ENCODE measurements around the gene TRABD2A.
A peak's percentile ranks its signal among the peaks of the same experiment; 100 is the strongest.

The TRABD2A gene

DNA sequence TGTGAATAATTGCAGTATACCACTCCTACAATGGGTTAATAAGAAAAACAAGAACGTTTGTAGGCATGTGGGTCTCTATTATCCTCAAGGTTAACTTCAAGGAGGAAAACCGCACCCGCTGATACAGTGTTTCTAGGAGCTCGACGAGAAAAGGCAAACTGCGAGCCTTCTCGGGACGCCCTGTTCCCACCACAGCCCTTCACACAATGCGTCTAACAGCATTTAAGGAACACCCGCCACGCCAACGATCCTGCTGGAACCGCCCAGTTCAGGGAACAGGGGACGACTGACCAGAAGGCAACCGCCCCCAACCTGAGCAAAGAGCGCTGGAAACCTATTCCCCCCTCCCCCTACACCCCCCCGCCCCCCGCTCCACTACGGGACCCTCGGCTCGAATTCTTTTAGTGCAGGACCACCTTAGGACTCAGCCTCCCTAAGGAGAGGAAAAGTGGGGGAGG is 23.9 kb upstream of the TRABD2A start:
- DNase-seq, result peak; percentile 25 to 69 (median 52)

DNA sequence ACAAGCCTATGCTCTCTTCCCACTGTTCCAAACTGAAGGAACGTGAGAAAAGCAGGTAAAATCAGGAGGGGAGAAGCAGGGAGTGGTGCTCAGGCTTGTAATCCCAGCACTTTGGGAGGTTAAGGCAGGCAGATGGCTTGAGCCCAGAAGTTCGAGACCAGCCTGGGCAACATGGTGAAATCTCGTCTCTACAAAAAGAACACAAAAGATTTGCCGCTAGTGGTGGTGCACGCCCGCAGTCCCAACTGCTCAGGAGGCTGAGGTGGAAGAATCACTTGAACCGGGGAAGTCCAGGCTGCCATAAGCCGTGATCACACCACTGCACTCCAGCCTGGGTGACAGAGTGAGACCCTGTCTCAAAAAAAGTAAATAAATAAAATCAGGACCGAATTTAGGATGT is 23.3 kb upstream of the TRABD2A start:
- peak in 1 of 6 experiments; percentile 23 for DNase-seq

DNA sequence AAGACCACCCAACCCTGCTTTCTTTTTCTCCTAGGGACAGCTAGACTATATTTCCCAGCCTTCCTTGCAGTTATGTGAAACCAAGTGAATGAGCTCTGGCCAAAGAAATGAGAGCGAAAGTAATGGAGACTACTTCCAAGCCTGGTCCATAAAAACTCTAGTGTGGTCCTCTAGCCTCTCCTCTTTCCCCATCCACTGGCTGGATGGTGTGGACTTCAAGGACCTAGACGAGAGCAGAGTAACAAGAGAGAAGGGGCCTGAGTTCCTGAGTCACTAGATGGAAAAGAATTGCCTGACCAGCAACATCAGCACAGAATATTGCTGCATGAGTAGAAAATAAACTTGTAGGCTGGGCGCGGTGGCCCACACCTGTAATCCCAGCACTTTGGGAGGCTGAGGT is 21.6 kb upstream of the TRABD2A start:
- DNase-seq, result no peak

DNA sequence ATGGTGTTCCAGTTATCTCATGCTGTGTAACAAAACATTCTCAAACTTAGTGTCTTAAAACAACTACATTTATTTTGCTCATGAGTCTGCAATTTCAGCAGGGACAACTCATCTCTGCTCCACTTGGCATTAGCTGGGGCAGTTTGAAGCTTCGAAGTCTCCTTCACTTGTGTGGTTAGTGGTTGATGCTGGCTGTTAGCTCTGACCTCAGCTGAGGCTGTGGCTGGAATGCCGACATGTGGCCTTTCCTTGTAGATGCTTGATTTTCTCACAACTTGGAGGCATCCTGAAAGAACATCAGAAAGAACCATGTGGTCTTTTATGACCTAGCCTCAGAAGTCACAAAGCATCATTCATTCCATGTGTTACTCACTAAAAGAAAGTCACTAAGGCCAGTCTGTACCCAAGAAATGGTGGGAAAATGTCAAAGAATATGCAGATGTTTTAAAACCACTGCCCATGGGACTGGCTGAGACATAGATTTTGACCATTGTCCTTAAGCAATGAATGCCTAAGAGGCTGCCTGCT is 20.8 kb upstream of the TRABD2A start:
- no peak for DNase-seq

DNA sequence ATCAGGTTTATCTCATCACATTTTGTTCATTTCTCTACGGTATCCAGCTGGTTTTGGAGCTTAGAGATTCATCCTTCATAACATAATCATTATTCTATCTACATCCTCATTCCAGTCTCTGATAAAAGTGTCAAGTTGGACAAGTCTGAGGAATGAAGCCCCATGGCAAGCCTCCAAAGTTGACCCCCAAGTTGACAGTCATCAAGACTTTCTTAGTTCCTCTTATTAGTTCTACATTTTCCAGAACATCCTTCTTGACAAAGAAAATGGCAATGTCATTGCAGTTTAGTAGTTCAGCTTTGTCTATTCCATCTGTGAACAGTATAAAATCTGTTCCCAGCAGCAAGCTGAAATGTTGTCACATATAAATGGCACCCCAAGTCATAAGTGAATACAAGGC is 20.1 kb upstream of the TRABD2A start:
- no peak for DNase-seq

DNA sequence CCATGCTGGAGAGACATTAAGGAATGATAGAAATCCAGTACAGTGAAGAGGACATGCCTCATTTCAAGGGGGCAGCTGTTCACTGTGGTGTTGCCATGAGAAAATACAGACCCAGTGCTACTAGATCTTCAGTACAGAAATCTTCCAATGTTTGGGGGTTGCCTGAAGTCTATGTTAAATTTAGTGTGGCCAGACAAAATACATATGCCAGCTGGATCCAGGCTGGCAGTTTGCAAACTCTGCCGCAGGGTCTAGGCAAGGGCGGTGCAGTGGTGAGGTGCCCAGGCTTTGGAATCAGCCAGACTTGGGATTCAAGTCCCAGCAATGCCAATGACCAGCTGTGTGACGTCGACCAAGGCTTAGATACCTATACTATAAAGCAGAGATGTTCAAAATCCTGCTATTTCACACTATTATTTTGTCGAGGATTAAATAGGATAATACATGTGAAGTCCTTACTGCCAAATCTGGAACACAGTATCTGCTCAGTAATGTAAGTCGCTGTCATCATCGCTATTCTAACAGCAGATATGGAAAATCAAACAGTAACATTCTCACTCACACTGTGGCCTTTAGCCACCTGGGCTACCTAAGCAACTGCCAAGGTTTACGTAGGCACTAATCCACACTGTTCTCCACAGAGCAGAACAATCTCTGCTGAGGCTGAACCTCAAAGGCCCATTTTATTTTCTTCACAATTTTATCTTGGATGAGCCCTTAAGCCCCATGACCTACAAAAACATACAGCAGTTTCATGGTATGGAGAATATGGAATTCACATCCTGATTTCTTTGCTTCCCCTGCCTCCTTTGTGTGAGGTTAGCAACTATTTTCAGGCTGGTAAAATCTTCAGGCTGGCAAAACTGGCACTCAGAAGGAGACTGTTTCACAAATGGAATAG is 18.7 kb upstream of the TRABD2A start:
- no peak for DNase-seq

DNA sequence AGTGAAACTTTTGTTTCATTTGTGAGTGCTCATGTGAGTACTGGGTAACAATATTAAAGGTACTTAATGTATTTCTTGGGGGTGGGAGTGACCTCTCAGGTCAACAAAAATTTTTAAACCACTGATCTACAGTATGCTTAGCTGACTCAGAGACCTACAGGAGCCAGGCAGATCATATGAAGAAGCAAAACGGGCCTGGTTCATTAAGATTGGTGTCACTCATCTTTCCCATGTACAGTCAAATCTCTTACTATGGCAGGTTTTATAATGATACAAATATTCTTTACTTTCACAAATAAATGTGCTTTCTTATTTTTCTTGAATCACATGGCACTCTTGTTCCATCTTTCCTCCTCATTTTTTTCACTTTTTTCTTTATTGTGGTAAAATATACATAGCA is 16.9 kb upstream of the TRABD2A start:
- DNase-seq, result no peak

DNA sequence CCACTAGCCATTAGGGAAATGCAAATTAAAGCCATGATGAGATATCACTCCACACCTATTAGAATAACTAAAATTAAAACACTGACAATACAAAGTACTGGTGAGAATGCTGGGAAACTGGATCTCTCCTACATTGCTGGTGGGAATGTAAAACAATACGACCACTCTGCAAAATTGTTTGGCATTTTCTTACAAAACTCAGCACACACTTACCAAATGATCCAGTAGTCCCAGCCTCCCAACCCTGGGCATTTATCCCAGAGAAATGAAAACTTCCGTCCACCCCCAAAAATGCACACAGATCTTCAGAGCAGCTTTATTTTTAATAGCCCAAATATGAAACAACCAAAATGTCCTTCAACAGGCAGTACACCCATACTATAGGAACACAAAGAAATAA is 15.7 kb upstream of the TRABD2A start:
- DNase-seq, result no peak

DNA sequence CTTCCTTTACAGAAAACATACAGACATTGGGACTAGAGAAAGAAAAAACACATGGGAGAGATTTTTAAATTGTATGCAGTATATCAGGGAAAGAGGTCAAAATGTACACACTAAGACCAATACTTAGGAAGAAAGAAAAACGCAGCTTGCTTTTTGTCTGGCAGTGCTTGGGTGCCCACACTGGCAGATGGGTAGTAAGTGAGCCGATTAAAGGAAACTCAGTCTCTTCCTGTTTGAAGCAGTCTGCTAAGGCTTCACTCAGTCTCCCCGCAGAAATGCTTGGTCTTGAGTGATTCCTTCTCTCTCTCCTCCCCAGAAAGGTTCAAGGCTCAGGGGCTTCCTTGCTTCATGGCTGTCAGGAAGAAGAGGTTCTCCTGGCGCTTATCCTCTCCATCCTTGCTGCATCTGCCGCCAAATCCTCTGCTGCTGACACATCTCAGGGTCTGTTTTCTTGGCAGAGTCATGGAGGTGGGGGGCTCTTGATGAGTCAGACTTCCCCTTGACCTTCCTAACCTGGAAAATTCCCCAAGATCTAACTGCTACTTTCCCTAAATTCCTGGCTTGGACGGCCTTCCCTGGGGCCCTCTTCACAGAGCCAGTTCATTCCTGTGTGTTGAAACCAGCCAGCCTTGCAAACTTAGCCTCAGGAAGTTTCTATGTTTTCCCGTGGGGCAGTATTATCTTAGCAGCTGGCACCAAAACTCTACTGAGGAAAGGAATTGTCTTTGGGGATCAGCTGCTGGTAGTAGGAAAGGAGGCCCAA is 14.1 kb upstream of the TRABD2A start:
- DNase-seq, result peak in 2 of 6 experiments; percentile 41 to 52

DNA sequence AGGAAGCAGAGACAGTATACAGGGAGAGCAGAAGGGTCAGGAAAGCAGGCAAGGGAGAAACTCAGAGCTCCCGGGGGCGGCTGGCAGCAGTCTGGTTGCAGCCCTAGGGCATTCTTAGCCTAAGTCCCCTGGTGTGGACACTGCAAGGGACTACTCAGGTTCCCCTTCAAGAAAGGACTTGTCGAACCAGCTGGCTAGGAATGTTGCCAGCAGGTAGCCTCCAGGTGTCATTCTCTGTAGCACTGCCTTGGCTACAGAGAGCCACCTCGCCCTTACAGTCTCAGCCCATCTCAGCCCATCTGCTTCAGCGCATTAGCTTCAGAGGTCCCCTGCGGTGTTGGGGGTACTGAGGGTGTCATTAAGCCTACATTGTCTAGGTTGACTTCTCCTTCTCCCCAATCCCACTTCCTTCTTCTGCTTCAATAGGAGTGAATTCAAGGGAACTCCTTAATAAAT is 13.3 kb upstream of the TRABD2A start:
- DNase-seq, result peak in 1 of 6 experiments; percentile 32

DNA sequence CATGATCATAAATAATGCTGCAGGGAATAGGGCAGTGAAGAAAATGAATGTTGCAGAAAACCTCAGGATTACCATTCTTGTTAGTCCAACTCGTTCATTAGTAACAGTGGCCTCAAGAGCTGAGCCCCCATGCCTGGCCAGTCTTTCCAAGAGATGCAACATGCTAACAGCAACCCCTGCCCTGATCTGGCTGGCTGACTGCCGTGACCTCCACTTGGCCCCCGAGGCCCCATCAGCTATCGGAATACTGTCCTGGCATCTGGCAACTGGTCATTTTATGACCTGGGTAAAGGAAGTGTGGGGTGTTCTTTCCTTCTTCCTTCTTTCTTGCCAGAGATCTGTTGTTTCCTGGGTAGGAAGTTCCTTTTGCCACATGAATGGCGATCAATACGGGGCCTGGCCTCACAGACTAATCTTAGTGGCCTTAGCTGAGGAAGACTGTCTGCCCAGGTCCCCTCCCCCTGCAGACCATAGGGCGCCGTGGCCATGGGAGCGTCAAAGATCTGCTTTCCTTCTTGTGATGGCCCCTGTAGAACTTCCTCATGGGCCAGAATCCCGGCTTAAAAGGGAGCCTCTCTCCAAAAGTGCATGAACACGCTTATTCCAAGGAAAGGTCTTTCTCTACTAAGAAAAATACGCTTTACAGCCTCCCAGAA is 10.6 kb upstream of the TRABD2A start:
- no peak for DNase-seq

DNA sequence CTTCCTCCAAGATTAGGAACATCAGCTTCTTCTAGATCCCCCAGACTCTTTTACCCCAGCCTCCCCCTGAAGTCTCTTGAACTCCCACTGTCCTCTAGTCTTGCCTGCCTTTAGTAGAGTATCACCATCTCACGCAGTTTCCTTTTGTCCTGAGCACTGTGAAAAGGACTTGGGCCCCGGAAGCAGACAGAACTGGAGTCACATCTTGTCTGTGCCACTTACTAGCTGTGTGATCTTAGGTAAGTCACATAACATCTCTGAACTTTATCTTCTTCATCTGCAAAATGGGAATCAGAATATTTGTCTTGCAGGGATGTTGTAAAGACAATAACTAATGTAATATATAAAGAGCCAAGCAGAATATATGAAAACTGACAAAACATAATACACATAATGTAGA is 8.4 kb upstream of the TRABD2A start:
- no peak for DNase-seq

DNA sequence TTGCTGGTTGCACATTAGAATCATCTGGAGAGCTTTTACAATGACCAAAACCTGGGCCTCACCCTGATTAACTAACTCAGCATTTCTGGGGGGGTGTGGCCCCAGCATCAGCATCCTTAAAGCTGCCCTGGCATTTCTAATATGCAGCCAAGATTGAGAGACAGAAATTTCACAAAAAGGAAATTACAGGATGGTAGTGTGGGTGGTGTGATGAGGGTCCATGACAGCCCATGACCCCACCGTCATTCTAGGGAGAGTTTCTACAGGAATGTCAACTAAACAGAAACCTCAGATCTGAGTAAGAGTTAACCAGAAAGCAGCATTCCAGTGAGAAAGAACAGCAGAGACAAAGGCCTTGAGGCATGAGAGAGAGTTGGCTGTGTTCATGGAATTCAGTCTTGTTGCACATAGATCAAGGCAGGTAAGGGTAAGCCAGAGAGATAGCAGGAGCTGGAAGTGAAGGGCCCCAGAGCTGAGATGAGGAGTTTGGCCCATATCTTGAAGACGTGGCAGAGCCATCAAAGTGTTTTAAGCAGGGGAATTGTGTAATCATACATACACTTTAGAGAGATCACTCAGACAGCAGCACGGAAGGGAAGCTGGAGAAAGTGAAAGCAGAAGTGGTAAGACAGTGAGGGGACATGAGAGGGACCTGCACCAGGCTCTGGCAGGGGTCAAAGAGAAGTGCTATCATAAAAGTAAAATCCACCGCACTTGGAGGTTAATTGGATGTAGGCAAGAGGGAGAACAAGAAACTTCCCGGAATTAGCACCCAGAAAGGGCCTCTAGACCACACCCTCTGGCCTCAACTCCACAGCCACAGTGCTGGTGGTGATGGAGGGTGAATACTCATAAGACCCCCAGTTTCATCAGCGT is 7.8 kb upstream of the TRABD2A start:
- peak; percentile 24 to 73 (median 57) for DNase-seq

DNA sequence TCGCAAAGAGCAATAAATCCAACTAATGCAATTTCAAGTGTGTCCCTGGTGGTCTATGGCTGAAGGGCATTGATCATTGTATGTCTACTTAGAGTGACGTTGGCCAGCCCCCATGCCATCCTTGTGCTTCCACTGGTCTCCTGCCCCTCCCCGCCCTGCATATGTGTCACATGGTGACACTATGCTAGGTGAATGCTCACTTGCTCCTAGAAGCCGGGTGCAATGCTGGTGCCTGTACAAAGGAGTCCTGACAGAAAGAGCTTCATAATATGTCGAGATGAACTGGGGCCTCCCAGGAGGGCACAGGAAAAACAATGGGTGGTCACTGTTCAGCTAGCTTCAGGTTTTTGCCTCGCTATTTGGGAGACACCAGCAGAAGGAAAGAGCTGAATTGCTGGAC is 5.9 kb upstream of the TRABD2A start:
- DNase-seq, result no peak

DNA sequence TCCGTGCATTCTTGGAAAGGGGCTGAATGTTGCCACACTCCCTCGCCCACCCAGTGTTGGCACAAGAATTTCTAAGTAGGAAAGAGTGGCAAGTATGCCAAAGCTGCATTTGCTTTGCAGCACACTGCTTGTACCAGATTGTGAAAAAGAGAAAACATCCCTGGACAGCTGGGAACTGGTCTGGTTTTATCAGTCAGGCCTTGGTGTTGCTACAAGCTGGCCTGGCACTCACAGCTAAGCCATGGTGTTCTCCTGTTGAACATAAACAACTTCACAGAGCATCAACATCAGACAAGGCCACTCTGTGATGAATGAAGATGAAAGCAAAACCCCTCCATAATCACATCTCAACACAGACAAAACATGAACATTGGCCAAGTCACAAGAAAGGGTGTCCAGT is 4.2 kb upstream of the TRABD2A start:
- no peak for DNase-seq

DNA sequence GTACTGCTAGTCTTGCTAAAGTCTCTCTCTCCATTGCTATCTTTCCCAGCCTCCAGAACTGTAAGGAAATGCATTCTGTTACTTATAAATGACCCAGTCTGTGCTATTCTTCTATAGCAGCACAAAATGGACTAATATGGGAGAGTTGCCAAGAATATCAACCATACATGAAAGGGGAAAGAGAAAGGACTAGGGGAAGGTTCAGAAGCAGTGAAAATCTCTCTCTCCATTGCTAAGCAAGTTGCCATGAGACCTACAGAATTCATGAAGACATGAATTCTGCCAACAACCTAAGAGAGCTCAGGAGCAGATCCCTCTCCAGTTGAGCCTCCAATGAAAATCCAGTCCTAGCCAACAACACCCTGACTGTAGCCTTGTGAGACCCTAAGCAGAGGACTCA is 3.6 kb upstream of the TRABD2A start:
- no peak for DNase-seq

DNA sequence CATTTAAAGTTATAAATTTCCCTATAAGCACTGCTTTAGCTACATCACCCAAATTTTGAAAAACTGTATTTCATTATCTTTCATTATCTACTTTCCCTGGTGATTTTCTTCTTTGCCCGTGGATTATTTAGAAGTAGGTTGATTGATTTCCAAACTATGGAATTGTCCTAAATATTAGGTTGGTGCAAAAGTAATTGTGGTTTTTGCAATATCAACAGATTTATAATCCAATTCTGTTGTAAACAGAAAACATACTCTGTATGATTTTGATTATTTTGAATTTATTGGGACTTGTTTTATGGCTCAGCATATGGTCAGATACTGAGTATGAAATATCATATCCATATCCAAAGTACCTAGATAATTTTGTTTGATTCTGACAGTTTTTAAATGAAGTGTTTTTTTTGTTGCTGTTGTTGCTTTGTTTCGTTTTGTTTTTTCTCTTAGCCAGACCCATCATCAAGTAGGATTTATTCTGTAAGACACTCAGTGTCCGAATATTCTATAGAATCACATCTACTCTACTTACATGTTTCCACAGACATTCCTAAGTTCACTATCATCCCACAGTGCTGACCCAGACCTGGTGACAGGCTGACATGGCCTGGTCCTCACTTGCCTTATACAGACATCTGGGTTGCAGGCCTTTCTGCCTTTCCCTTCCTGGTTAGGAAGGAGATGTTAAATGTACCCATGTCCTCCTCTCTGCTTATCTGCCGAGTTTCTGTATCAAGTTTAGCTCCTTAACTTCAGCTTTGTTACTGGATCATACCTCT is 2.1 kb upstream of the TRABD2A start:
- DNase-seq, result no peak

DNA sequence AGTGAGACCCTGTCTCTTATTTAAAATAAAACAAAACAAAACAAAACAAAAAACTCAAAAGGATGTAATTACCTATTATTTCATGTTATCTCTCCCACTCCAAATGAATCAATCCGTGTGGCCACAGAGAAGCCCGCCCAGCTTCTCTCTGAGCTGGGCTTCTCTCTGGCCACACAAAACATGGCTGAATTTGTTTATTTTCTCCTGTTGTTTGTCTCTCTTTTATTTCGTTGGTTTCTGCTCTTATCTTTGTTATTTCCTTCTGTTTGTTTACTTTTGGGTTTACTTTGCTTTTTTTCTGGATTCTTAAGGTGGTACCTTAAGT is 1.5 kb upstream of the TRABD2A start:
- DNase-seq, result no peak

DNA sequence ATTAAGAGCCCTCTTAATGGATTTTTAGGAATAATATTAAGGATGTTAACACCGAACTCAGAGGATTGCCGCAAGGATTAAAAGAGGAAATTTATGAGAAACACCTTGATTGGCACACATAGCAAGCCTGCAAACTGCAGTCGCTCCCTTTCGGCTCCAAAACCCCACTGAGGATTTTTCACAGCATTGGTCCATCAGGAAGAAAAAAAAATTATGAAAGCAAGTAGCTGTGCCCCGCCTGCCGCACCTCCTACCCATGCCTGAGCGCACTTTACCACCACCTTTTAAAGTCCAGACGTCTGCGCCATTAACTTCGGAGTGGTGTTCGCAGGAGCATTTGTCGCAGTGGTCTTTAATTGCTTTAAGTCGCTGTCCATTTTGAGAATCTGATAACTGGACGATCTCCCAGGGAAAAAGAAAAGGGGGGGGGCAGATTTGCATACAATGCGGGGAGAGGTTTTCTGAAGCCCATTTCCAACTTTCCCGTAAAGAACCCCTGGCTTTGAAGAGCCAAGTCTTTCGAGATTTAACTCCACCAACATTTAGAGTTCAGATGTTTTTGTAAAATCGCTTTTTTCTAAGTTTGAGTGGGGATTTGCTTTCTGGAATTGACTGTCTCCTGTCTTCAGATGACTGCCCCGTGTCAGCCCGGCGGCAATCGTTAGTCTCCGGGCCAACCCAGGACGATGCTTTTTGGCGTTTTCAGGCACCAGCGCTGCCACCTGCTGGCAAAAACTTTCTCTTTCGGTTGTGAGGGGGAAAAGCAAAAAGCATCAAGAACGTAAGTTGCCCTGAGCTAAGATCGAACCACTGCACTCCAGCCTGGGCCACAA is 913 bp upstream of the TRABD2A start:
- DNase-seq, result peak; percentile 70 to 86 (median 78)

DNA sequence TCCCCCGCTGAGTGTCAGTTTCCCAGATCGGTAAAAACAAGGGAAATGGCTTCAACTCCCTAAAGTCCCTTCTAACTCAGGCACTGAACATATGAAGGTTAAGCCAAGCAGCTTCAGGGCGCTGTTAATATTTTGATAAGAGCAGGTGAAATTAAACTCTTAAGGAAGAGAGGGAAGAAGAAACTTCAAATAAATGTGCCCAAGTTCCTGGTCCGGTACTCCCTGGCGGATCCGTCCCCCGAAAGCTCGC is 564 bp downstream of the TRABD2A start:
- peak in 1 of 6 experiments; percentile 66 for DNase-seq

All from stimulated activated naive CD4-positive, alpha-beta T cell (primary cell).